ENCODE measurements around the gene SLC27A1. TPM values are rescaled to one million over a fixed set of nuclear protein-coding genes. Genes with fewer than 3 reads are reported as not detected.
"Not testable (repeated sequence)": the region's sequence is repeated elsewhere in the genome, so short reads cannot be mapped to it uniquely, and the experiment has no call there.

The SLC27A1 gene
- polyA plus RNA-seq, 1 of the 3 experiments (the other 2 are of a cell fraction) = 15.0 TPM

GRCh38 chr19:17496337-17496997 lies 26.1 kb downstream of the SLC27A1 start (continued):
- no peak for TF ChIP-seq USF1 (IDR thresholded peaks at IDR 0.05; ENCODE audit: borderline replicate concordance, low read depth)

GRCh38 chr19:17497149-17497798 lies 26.9 kb downstream of the SLC27A1 start:
- H3K9me3 ChIP-seq = no peaks in the 10 kb centered on the region
- no peak overlapping the region for H3K4me2 ChIP-seq
- H3K9me2 ChIP-seq = no peaks in the 10 kb centered on the region
- 94% methylated on average over 33 of the region's 41 CpGs for WGBS (ENCODE audit: low lambda C conversion rate)
- no peaks in the 10 kb centered on the region; the same call in none of the 2 replicates for H3K79me2 ChIP-seq (ENCODE audit: insufficient read depth)
- no peaks in the 10 kb centered on the region for H3F3A ChIP-seq (replicated peaks; ENCODE audit: insufficient read depth)
- ChIA-PET CTCF (interaction anchor here (0.7 to 2.5 kb wide), 8 partner anchors 8 to 359 kb away, joined by 3 to 15 read pairs (median 4); partner anchors contain the start of genes PGLS and SLC27A1), POLR2A (no interaction called here)
- peaks cover 3 to 9% of the 10 kb centered on the region in 2 experiments for H3K36me3 ChIP-seq (replicated peaks in 1 of 2; ENCODE audit: control insufficient read depth in 1 of 2, insufficient read depth in 2 of 2, low read length in 1 of 2)
- TF ChIP-seq MAX (IDR thresholded peaks at IDR 0.05; ENCODE audit: low read depth) (no peak), TEAD4 (IDR thresholded peaks at IDR 0.05; ENCODE audit: borderline replicate concordance, insufficient read depth) (no peak), EZH2phosphoT487 (IDR thresholded peaks at IDR 0.05; ENCODE audit: borderline replicate concordance, low read depth) (no peak), RCOR1 (IDR thresholded peaks at IDR 0.05; ENCODE audit: low read length) (no peak), GABPA (IDR thresholded peaks at IDR 0.05; ENCODE audit: low read depth) (no peak)
- TF ChIP-seq, protein P1, sequence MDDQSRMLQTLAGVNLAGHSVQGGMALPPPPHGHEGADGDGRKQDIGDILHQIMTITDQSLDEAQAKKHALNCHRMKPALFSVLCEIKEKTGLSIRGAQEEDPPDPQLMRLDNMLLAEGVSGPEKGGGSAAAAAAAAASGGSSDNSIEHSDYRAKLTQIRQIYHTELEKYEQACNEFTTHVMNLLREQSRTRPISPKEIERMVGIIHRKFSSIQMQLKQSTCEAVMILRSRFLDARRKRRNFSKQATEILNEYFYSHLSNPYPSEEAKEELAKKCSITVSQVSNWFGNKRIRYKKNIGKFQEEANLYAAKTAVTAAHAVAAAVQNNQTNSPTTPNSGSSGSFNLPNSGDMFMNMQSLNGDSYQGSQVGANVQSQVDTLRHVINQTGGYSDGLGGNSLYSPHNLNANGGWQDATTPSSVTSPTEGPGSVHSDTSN (IDR thresholded peaks at IDR 0.05) = no peak
- no peak overlapping the region for H3K4me3 ChIP-seq (ENCODE audit: low read depth in 2 of 2, low read length in 1 of 2)
- no peaks in the 10 kb centered on the region for H3K4me1 ChIP-seq (ENCODE audit: control insufficient read depth in 1 of 2, insufficient read depth in 2 of 2, low read depth in 1 of 2, low read length in 1 of 2)
- H4K20me1 ChIP-seq (ENCODE audit: insufficient read depth) = peaks cover 7% of the 10 kb centered on the region; the same call in 1 of the 2 replicates
- DNase-seq = peak; percentile 12
- no peak overlapping the region for H3K9ac ChIP-seq
- no peak overlapping the region for H3K27ac ChIP-seq (ENCODE audit: low read depth in 2 of 2, low read length in 1 of 2)
- H2AFZ ChIP-seq (ENCODE audit: low read depth) = no peak overlapping the region
- no peaks in the 10 kb centered on the region for H3K27me3 ChIP-seq (ENCODE audit: insufficient read depth)

DNA sequence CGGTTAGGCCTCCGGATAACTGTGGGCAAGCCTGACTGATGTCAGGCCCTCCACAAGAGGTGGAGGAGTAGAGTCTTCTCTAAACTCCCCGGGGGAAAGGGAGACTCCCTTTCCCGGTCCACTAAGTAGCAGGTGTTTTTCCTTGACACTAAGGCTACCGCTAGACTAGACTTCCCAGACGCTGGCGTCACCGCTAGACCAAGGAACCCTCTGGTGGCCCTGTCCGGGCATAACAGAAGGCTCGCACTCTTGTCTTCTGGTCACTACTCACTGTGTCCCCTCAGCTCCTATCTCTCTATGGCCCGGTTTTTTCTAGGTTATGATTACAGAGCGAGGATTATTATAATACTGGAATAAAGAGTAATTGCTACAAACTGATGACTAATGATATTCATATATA lies 28.7 kb downstream of the SLC27A1 start:
- H3K4me2 ChIP-seq; POLR2A ChIA-PET; H3F3A ChIP-seq (replicated peaks; ENCODE audit: insufficient read depth); H3K27ac ChIP-seq (ENCODE audit: low read depth in 2 of 2, low read length in 1 of 2); H3K27me3 ChIP-seq (ENCODE audit: insufficient read depth); H3K4me3 ChIP-seq (ENCODE audit: low read depth in 2 of 2, low read length in 1 of 2); H3K36me3 ChIP-seq (replicated peaks in 1 of 2; ENCODE audit: control insufficient read depth in 1 of 2, insufficient read depth in 2 of 2, low read length in 1 of 2); H3K9me2 ChIP-seq; CTCF ChIA-PET; DNase-seq; H2AFZ ChIP-seq (ENCODE audit: low read depth); H4K20me1 ChIP-seq (ENCODE audit: insufficient read depth); H3K4me1 ChIP-seq (ENCODE audit: control insufficient read depth in 1 of 2, insufficient read depth in 2 of 2, low read depth in 1 of 2, low read length in 1 of 2); H3K9me3 ChIP-seq; H3K9ac ChIP-seq: not testable (repeated sequence)
- 89% methylated on average over 11 of the region's 12 CpGs for whole genome bisulfite sequencing (ENCODE audit: low lambda C conversion rate)
- peaks cover 11% of the 10 kb centered on the region for H3K79me2 ChIP-seq (ENCODE audit: insufficient read depth)
